Measurements from ENCODE around the gene SEMA4B. TPM values are rescaled to one million over a fixed set of nuclear protein-coding genes. Genes with fewer than 3 reads are reported as not detected.
"Not testable (repeated sequence)": the region's sequence is repeated elsewhere in the genome, so short reads cannot be mapped to it uniquely, and the experiment has no call there.

The SEMA4B gene
- total and polyA plus RNA-seq, 2 experiments from 2014 or later: 3.6 to 4.5 TPM

DNA sequence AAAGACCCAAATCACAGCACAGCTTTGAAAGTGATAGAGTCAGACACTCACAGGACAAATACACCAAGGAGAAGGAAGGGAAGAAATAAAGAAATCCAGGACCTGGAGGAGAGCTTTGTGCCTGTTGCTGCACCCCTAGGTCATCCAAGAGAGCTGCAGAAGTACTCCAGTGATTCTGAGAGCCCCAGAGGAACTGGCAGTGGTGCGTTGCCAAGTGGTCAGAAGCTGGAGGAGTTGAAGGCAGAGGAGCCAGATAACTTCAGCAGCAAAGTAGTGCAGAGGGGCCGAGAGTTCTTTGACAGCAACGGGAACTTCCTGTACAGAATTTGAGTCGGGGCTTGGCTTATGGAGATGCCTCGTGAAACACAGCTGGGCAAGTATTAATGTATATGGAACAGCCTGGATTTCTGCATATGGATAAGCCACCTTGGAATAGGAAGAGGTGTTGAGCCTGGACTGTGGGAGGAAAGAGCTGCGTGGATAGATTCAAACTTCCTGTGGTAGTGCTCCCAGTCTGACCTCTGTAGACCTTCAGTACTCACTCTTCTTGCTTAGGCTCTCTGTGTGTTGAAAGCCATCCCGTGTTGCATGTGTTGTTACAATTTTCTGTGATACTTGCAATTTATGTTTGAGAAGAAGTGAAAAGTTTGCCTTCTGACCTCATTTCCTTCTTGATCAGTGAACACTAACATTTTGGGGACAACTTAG lies 70.5 kb downstream of the SEMA4B start:
- peaks cover 16% of the 10 kb centered on the region; the same call in 1 of the 2 replicates for H3K36me3 ChIP-seq (ENCODE audit: low read depth)
- DNase-seq: no peak
- peaks cover 19% of the 10 kb centered on the region for H3K4me1 ChIP-seq (ENCODE audit: insufficient read depth)
- no peak overlapping the region for H3K4me3 ChIP-seq
- no peak overlapping the region for H3K27ac ChIP-seq
- no peaks in the 10 kb centered on the region; the same call in 1 of the 2 replicates for H4K20me1 ChIP-seq (ENCODE audit: insufficient read depth)
- no peaks in the 10 kb centered on the region for H3K27me3 ChIP-seq (replicated peaks; ENCODE audit: insufficient read depth)
- TF ChIP-seq EZH2phosphoT487 (IDR thresholded peaks at IDR 0.05; ENCODE audit: insufficient read depth, low read depth) (no peak), EZH2 (IDR thresholded peaks at IDR 0.05; ENCODE audit: insufficient read depth, poor library complexity, severe bottlenecking) (no peak)
- in situ Hi-C loops (cut with MboI): no loop called here
- no peaks in the 10 kb centered on the region for H3K9me3 ChIP-seq (ENCODE audit: low read depth)
- H3K4me2 ChIP-seq (ENCODE audit: unreplicated experiment): no peak overlapping the region
- WGBS, 2 experiments (ENCODE audit: low coverage in 1 of 2, low lambda C conversion rate in 2 of 2, missing lambda C conversion rate in 2 of 2): 84 to 89% methylated on average over 7 of the region's 7 CpGs
- H3K9me2 ChIP-seq (ENCODE audit: insufficient read depth): no peaks in the 10 kb centered on the region
- H3F3A ChIP-seq (ENCODE audit: insufficient read depth): no peaks in the 10 kb centered on the region
- no peak overlapping the region for H2AFZ ChIP-seq
- H3K9ac ChIP-seq: no peak overlapping the region
- H3K79me2 ChIP-seq (ENCODE audit: insufficient read depth): peaks cover 81% of the 10 kb centered on the region

DNA sequence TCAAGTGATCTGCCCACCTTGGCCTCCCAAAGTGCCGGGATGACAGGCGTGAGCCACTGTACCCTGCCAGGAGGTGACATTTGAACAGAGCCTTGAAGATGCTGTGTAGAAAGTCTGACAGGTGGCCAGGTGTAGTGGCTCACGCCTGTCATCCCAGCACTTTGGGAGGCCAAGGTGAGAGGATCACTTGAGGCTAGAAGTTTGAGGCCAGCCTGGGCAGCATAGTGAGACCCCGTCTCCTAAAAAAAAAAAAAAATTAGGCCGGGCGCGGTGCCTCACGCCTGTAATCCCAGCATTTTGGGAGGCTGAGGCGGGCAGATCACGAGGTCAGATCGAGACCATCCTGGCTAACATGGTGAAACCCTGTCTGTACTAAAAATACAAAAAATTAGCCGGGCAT lies 77.3 kb downstream of the SEMA4B start:
- H3K36me3 ChIP-seq (ENCODE audit: low read depth); H3K9me2 ChIP-seq (ENCODE audit: insufficient read depth); H4K20me1 ChIP-seq (ENCODE audit: insufficient read depth); H3K9me3 ChIP-seq (ENCODE audit: low read depth); H3K4me2 ChIP-seq (ENCODE audit: unreplicated experiment); H3K27me3 ChIP-seq (replicated peaks; ENCODE audit: insufficient read depth); H2AFZ ChIP-seq; H3K9ac ChIP-seq; H3K27ac ChIP-seq; in situ Hi-C loops (cut with MboI); DNase-seq; H3K4me1 ChIP-seq (ENCODE audit: insufficient read depth); H3K4me3 ChIP-seq; H3F3A ChIP-seq (ENCODE audit: insufficient read depth): not testable (repeated sequence)
- WGBS, 2 experiments (ENCODE audit: low coverage in 1 of 2, low lambda C conversion rate in 2 of 2, missing lambda C conversion rate in 2 of 2): 98 to 100% methylated on average over 5 to 12 of the region's 12 CpGs
- H3K79me2 ChIP-seq (ENCODE audit: insufficient read depth): peaks cover 12% of the 10 kb centered on the region

Small RNA genes within 50 kb of the gene (small RNA-seq; reads per million reads assigned to genes)
- not detected for gene RN7SL346P (ENCODE audit: low read depth, low replicate concordance)

Other genes with a start within 250 kb of the SEMA4B start
- gene ZNF710, start 200.0 kb upstream of the SEMA4B start, total RNA-seq (2014; rRNA removed; shearing (Covaris generic)): 12.0 and 18.2 TPM in 2 replicates
- 2.8 and 2.9 TPM in 2 replicates for gene ZNF710, start 200.0 kb upstream of the SEMA4B start, polyA plus RNA-seq (2016; fragmentation: Nextera tagmentation; extraction: Ambion mirVana)
- gene IDH2, start 98.9 kb upstream of the SEMA4B start, total RNA-seq (2014; rRNA removed; shearing (Covaris generic)): 58.3 and 67.7 TPM in 2 replicates
- gene IDH2, start 98.9 kb upstream of the SEMA4B start, polyA plus RNA-seq (2016; fragmentation: Nextera tagmentation; extraction: Ambion mirVana): 104 and 109 TPM in 2 replicates
- 30.7 and 45.8 TPM in 2 replicates for gene CIB1, start 32.6 kb downstream of the SEMA4B start, total RNA-seq (2014; rRNA removed; shearing (Covaris generic))
- gene CIB1, start 32.6 kb downstream of the SEMA4B start, polyA plus RNA-seq (2016; fragmentation: Nextera tagmentation; extraction: Ambion mirVana): 123 and 129 TPM in 2 replicates
- gene GDPGP1, start 32.9 kb downstream of the SEMA4B start, total RNA-seq (2014; rRNA removed; shearing (Covaris generic)): 9.0 TPM in 2 replicates
- gene GDPGP1, start 32.9 kb downstream of the SEMA4B start, polyA plus RNA-seq (2016; fragmentation: Nextera tagmentation; extraction: Ambion mirVana): 1.3 TPM in 2 replicates
- not detected in 2 replicates for gene TTLL13, start 48.2 kb downstream of the SEMA4B start, total RNA-seq (2014; rRNA removed; shearing (Covaris generic))
- gene TTLL13, start 48.2 kb downstream of the SEMA4B start, polyA plus RNA-seq (2016; fragmentation: Nextera tagmentation; extraction: Ambion mirVana): not detected in 2 replicates
- 98.8 and 122 TPM in 2 replicates for gene NGRN, start 64.3 kb downstream of the SEMA4B start, total RNA-seq (2014; rRNA removed; shearing (Covaris generic))
- 99.5 and 107 TPM in 2 replicates for gene NGRN, start 64.3 kb downstream of the SEMA4B start, polyA plus RNA-seq (2016; fragmentation: Nextera tagmentation; extraction: Ambion mirVana)
- 0.22 and 0.51 TPM in 2 replicates for gene ZNF774, start 151.0 kb downstream of the SEMA4B start, total RNA-seq (2014; rRNA removed; shearing (Covaris generic))
- 0.66 and 1.6 TPM in 2 replicates for gene ZNF774, start 151.0 kb downstream of the SEMA4B start, polyA plus RNA-seq (2016; fragmentation: Nextera tagmentation; extraction: Ambion mirVana)
- gene IQGAP1, start 186.9 kb downstream of the SEMA4B start, total RNA-seq (2014; rRNA removed; shearing (Covaris generic)): 165 and 185 TPM in 2 replicates
- 97.4 and 101 TPM in 2 replicates for gene IQGAP1, start 186.9 kb downstream of the SEMA4B start, polyA plus RNA-seq (2016; fragmentation: Nextera tagmentation; extraction: Ambion mirVana)

Measured in GM23248 (cell line).